Fibroblast of gingiva (primary cell): Measurements from ENCODE around the gene MDK.

ENCODE experiments used
- DNase-seq: peaks from one replicate; pipeline ENCODE4 v3.0.0-alpha.2; 2011; ENCODE audit warnings: low read depth

MDK gene

GRCh38 chr11:46347637-46348311 is 33.7 kb upstream of the MDK start:
- no peak for DNase-seq

GRCh38 chr11:46348566-46349401 is 32.7 kb upstream of the MDK start:
- DNase-seq, result no peak

GRCh38 chr11:46350695-46351094 is 30.8 kb upstream of the MDK start:
- DNase-seq, result no peak

GRCh38 chr11:46351148-46351547 is 30.3 kb upstream of the MDK start:
- DNase-seq, result no peak

- DNase-seq, result no peak
Observed at GRCh38 chr11:46351606-46352005, 29.9 kb upstream of the MDK start.

- DNase-seq, result no peak
Observed at GRCh38 chr11:46352063-46352841, 29.2 kb upstream of the MDK start.

- no peak for DNase-seq
Observed at GRCh38 chr11:46353698-46354097, 27.8 kb upstream of the MDK start.

- DNase-seq, result peak; percentile 42
Observed at GRCh38 chr11:46356924-46357482, 24.5 kb upstream of the MDK start.

- no peak for DNase-seq
Observed at GRCh38 chr11:46357483-46357936, 24.0 kb upstream of the MDK start.

- peak; percentile 58 for DNase-seq
Observed at GRCh38 chr11:46359953-46360352, 21.5 kb upstream of the MDK start.

- DNase-seq, result no peak
Observed at GRCh38 chr11:46360878-46361277, 20.6 kb upstream of the MDK start.

GRCh38 chr11:46361283-46362155 is 19.9 kb upstream of the MDK start:
- DNase-seq, result no peak

- DNase-seq, result no peak
Observed at GRCh38 chr11:46362156-46363030, 19.1 kb upstream of the MDK start.

GRCh38 chr11:46363031-46363407 is 18.4 kb upstream of the MDK start:
- DNase-seq, result peak; percentile 61

- DNase-seq, result peak; percentile 67
Observed at GRCh38 chr11:46363455-46364005, 17.9 kb upstream of the MDK start.

- no peak for DNase-seq
Observed at GRCh38 chr11:46364056-46364455, 17.4 kb upstream of the MDK start.

GRCh38 chr11:46364791-46365190 is 16.7 kb upstream of the MDK start:
- DNase-seq, result no peak

GRCh38 chr11:46366260-46366659 is 15.2 kb upstream of the MDK start:
- DNase-seq, result no peak

- DNase-seq, result no peak
Observed at GRCh38 chr11:46366661-46367161, 14.8 kb upstream of the MDK start.
